AG09319 (cell line): ENCODE measurements around the gene TBC1D5.

Source experiments
- DNase-seq: peaks from one replicate; pipeline ENCODE4 v3.0.0-alpha.2; 2010; ENCODE audit warnings: low read depth; ENCODE audit errors: extremely low read depth
- CTCF ChIP-seq: IDR thresholded peaks from 2 replicates; pipeline ENCODE4 v1.5.1; 2011; ENCODE audit warnings: low read depth, mild to moderate bottlenecking, inconsistent platforms, low read length, moderate library complexity

The TBC1D5 gene

GRCh38 chr3:17195192-17195611 lies 547.2 kb downstream of the TBC1D5 start:
- peak; percentile 77 for DNase-seq
- no peak for TF ChIP-seq CTCF

- TF ChIP-seq CTCF: no peak
- no peak for DNase-seq
These were observed 548.3 kb downstream of the TBC1D5 start for GRCh38 chr3:17194116-17194515.

GRCh38 chr3:17192995-17193394 lies 549.4 kb downstream of the TBC1D5 start:
- no peak for DNase-seq
- no peak for TF ChIP-seq CTCF

- DNase-seq: no peak
- no peak for TF ChIP-seq CTCF
These were observed 551.9 kb downstream of the TBC1D5 start for GRCh38 chr3:17190353-17191078.

- no peak for DNase-seq
- no peak for TF ChIP-seq CTCF
These were observed 554.1 kb downstream of the TBC1D5 start for GRCh38 chr3:17188378-17188777.

- DNase-seq: no peak
- TF ChIP-seq CTCF: no peak
These were observed 554.7 kb downstream of the TBC1D5 start for GRCh38 chr3:17187589-17188184.

- no peak for TF ChIP-seq CTCF
These were observed 558.4 kb downstream of the TBC1D5 start for GRCh38 chr3:17183951-17184550.

More at GRCh38 chr3:17183951-17184550, 558.4 kb downstream of the TBC1D5 start:
- no peak for DNase-seq
